HG03342 (cell line): ENCODE results near the gene ASB3.
A peak's percentile ranks its signal among the peaks of the same experiment; 100 is the strongest.
"Not testable (repeated sequence)": the region's sequence is repeated elsewhere in the genome, so short reads cannot be mapped to it uniquely, and the experiment has no call there.

ENCODE experiments used
- ATAC-seq: cut with Tn5 transposase; IDR thresholded peaks from one replicate; pipeline ENCODE4 v1.9.1; 2021; ENCODE audit warnings: mild to moderate bottlenecking, moderate library complexity; ENCODE audit not compliant: unreplicated experiment

Gene ASB3

DNA sequence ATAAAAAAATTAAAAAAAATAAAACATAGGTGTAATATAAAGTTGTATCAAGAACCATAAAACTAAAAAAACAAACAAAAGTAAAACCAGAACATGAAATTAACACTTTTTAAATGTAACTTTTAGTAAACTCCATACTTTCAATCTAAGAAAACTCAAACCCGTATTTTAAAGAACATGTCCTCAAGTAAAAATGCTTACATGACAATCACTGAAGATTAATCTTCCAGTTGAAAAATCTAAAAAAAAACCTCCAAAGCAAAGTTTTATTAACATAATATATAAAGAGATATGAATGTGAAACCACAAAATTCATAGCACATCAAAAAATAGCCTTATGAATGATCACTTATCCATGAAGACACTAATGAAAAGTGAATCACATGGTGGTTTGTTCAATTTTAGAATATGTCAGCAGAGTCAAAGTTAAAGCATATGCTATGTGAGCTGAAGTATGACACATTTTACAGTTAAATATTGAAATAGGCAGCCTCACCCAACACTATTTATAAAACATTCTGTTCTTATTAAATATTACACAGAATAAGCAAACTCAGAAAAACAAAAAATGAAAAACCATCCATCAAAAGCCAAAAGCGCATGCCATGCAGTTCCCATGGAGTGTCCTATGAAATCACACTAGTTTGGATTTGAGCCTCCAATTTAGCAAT lies 42.2 kb downstream of the ASB3 start:
- no peak for ATAC-seq

- no peak for ATAC-seq
These were observed 46.6 kb downstream of the ASB3 start for GRCh38 chr2:53740170-53740569.

DNA sequence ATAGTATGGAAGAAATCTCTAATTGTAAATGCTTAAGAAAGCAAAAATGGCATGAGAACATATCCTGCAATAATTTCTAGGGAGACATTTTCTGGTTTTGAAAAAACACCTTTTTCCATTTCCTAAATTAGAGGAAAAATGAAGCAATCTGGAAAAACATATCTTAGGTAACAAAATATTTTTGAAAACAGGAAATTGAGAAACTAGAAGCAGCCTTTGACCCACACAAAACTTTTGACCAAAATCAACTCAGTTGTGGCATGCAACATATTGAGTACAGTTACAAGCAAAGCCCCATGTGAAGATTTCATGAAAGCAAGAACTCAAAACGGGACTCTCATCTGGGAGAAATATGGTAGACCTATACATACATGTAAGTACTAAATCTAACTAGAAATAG lies 47.7 kb downstream of the ASB3 start:
- ATAC-seq, result no peak

- no peak for ATAC-seq
These were observed 49.7 kb downstream of the ASB3 start for GRCh38 chr2:53737091-53737490.

GRCh38 chr2:53729143-53729762 lies 57.5 kb downstream of the ASB3 start:
- no peak for ATAC-seq

DNA sequence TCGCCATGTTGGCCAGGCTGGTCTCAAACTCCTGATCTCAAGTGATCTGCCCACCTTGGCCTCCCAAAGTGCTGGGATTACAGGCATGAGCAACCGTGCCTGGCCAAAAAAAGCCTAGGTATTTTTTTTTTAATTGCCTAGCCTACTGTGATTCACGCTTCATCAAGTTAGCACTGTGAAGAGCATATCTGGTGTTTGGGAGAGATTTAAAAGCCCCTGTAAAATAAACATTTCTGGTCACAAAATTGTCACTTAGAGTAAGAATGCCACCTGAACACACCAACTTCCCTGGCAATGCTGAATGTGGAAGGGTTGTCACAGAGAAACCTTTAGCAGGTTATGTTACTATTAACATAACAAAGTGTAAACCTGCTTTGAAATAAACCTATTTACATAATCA lies 58.8 kb downstream of the ASB3 start:
- ATAC-seq, result no peak

GRCh38 chr2:53725662-53726061 lies 61.1 kb downstream of the ASB3 start:
- no peak for ATAC-seq

DNA sequence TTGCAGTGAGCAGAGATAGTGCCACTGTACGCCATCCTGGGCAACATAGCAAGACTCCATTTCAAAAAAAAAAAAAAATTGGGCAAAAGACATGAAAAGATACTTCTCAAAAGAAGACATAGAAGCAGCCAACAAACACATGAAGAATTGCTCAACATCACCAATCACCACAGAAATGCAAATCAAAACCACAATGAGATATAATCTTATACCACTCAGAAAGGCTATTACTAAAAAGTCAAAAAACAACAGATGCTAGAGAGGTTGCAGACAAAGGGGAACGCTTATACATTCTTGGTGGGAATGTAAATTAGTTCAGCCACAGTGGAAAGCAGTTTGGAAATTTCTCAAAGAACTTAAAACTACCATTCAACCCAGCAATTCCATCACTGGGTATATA lies 62.2 kb downstream of the ASB3 start:
- no peak for ATAC-seq

DNA sequence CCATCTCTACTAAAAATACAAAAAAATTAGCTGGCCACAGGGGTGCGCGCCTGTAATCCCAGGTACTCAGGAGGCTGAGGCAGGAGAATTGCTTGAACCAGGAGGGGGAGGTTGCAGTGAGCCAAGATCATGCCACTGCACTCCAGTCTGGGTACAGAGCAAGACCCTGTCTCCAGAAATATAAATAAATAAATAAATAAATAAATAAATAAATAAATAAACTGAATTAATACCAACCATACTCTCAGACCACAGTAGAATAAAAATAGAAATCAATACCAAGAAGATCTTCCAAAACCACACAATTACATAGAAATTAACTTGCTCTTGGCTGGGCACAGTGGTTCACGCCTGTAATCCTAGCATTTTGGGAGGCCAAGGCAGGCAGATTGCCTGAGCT lies 65.8 kb downstream of the ASB3 start:
- ATAC-seq, result not testable (repeated sequence)

- peak; percentile 59 for ATAC-seq
These were observed 71.2 kb downstream of the ASB3 start for GRCh38 chr2:53715568-53715967.

GRCh38 chr2:53711271-53711780 lies 75.4 kb downstream of the ASB3 start:
- no peak for ATAC-seq

DNA sequence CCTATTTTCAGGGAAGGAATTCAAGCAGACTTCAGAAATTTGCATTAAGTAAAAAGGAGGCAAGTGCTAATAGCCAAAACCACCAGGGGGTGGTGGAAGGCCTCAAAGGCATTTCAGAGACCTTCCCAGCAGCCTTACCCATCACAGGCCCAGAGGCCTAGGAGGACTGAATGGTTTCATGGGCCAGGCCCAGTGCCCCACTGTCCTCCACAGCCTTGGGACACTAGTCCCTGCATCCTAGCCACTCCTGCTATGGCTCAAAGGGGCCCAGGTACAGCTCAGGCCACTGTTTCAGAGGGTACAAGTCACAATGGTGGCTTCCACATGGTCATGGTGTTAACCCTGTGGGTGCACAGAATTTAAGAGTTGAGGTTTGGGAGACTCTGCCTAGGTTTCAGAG lies 77.8 kb downstream of the ASB3 start:
- no peak for ATAC-seq

DNA sequence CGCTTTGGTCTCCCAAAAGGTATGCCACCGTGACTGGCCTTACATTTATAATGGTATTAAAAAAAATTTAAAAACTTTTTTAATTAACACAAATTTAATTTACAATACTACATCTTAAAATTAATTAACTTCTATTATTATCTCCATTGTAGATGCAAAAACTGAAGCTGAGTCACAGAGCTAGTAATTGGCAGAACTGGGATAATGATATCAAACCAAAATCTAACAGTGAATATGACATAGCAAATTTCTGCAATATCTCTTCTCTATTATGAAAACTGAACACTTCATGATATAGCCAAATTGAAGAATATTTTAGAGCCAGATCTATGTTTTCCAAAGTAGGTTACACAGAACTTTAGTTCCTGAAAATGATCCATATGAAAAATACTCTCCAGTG lies 85.5 kb downstream of the ASB3 start:
- ATAC-seq, result no peak

GRCh38 chr2:53697686-53698085 lies 89.1 kb downstream of the ASB3 start:
- ATAC-seq, result no peak

DNA sequence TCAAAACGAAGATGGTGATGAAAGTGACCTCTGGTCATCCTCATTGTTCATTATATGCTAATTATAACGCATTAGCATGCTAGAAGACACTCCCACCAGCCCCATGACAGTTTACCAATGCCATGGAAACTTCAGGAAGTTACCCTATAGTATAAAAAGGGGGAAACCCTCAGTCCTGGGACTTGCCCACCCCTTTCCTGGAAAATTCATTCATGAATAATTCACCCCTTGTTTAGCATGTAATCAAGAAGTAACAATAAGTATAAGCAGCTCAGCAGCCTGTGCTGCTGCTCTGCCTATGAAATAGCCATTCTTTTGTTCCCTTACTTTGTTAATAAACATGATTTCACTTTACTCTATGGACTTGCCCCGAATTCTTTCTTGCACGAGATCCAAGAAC lies 89.7 kb downstream of the ASB3 start:
- no peak for ATAC-seq

DNA sequence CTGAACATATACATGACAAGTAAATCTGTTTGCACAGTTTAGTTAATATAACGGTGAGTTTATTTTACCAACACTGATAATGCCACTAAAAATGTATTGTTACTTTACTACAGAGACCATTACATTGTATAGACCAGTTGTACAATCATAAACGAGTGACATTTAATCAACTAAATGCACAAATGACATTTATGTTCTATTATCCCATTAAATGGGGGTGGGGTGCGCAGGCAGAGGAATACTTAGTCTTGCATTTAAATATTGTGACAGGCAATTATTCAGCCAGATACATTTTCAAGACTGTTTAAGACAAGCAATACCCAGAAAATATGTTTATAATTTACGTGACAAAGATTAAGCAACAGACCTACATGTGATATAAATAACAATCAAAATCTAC lies 91.2 kb downstream of the ASB3 start:
- no peak for ATAC-seq

- no peak for ATAC-seq
These were observed 92.5 kb downstream of the ASB3 start for GRCh38 chr2:53694096-53694771.

DNA sequence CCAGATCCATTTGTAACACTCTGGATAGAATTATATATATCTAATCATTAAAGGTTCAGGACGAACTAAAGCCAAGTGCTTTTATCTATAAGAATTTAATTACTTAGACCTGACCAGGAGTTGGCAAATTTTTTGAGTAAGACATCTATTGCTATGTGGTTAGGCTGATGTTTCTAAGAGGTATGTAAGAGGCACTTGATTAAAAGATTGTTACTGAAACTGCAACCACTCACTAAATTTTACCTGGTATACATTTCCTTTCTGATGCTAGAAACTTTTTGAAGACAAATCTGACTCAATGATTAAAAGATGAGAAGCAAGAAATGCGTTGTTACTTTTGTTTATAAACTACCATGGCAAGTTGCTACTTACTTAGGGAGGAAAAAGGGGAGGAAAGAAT lies 95.9 kb downstream of the ASB3 start:
- no peak for ATAC-seq

DNA sequence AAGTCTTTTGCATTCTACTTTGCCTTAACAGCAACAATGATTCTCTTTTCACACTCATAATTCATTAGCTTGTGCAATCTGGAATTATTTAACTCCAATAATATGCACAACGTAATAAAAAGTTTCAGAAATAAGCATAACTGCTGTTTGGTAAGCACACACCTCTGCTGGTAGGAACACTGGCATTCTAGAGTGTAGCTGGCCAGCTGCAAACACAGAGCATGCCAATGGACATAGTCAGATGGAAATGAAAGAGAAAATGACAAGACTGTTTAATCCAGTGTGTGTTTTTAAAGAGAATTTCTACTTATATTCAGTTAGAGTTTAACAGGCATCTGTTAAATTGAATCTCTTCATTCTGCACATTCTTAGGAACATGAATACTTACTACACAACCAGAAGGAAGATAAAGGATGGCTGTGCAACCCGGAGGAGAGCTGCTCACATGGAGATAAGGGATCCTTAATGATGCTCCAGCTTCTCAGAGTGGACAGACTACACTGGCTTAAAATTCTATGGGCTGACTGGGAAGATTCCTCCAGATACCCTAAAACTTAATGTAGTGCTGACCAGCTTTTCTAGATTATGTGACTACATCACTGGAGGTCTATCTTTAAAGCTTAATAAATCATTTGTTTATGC lies 113.8 kb downstream of the ASB3 start:
- no peak for ATAC-seq

DNA sequence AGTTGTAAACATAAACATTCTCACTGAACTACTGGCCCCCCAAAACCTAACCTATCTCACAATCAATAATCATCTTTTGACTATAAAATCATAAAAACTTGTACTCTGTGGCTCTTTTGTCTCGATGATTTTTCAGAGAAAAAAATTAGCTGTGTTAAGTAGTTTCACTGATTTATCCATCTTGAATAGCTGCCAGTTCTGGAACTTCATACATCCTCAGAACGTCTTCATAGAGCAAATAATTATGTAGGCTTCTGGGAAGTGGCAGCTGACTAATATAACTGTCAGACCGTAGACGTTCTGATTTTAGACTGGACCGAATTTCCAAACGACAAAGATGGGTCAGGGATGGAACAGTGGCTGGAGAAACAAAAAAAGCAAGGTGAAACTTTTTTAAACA lies 116.4 kb downstream of the ASB3 start:
- no peak for ATAC-seq

- ATAC-seq, result no peak
These were observed 118.1 kb downstream of the ASB3 start for GRCh38 chr2:53668624-53669026.

DNA sequence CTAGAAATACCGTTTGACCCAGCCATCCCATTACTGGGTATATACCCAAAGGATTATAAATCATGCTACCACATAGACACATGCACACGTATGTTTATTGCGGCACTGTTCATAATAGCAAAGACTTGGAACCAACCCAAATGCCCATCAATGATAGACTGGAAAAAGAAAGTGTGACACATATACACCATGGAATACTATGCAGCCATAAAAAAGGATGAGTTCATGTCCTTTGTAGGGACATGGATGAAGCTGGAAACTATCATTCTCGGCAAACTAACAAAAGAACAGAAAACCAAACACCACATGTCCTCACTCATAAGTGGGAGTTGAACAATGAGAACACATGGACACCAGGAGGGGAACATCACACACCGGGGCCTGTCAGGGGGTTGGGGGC lies 119.6 kb downstream of the ASB3 start:
- ATAC-seq, result not testable (repeated sequence)
